H9 (cell line): ENCODE data around the gene HERC3. TPM values are rescaled to one million over a fixed set of nuclear protein-coding genes. Genes with fewer than 3 reads are reported as not detected.

ENCODE experiments used
- DNase-seq: peaks from one replicate; pipeline ENCODE4 v3.0.0-alpha.2; 2017
- H2AFZ ChIP-seq: one replicate; pipeline ENCODE4 v1.6.1; 2013; ENCODE audit warnings: mild to moderate bottlenecking, low read length, control low read depth, moderate library complexity
- H2AK5ac ChIP-seq: 2 replicates; pipeline ENCODE4 v1.6.1; 2013; ENCODE audit warnings: low read length, control low read depth, mixed read lengths; ENCODE audit not compliant: insufficient read length
- H2BK120ac ChIP-seq: one replicate; pipeline ENCODE4 v1.6.1; 2013; ENCODE audit warnings: low read depth, mild to moderate bottlenecking, low read length, control low read depth, inconsistent platforms; ENCODE audit not compliant: poor library complexity, severe bottlenecking
- H2BK12ac ChIP-seq: 2 replicates; pipeline ENCODE4 v1.6.1; 2013; ENCODE audit warnings: low read length, control low read depth, mixed read lengths, low read depth; ENCODE audit not compliant: insufficient read length
- H2BK15ac ChIP-seq: 2 replicates; pipeline ENCODE4 v1.6.1; 2013; ENCODE audit warnings: low read depth, low read length, control low read depth
- H2BK20ac ChIP-seq: one replicate; pipeline ENCODE4 v1.6.1; 2013; ENCODE audit warnings: low read depth, mild to moderate bottlenecking, low read length, control low read depth, inconsistent platforms; ENCODE audit not compliant: poor library complexity, severe bottlenecking
- H2BK5ac ChIP-seq: 2 replicates; pipeline ENCODE4 v1.6.1; 2013; ENCODE audit warnings: low read length, control low read depth, mixed read lengths; ENCODE audit not compliant: insufficient read length
- H3K14ac ChIP-seq: 2 replicates; pipeline ENCODE4 v1.6.1; 2013; ENCODE audit warnings: low read length, control low read depth; ENCODE audit not compliant: insufficient read depth
- H3K18ac ChIP-seq: 2 replicates; pipeline ENCODE4 v1.6.1; 2013; ENCODE audit warnings: low read depth, mild to moderate bottlenecking, mixed read lengths, low read length, control low read depth; ENCODE audit not compliant: insufficient read length
- H3K23ac ChIP-seq: 2 replicates; pipeline ENCODE4 v1.6.1; 2013; ENCODE audit warnings: low read length, control low read depth, mixed read lengths, low read depth; ENCODE audit not compliant: insufficient read length
- H3K23me2 ChIP-seq: 2 replicates; pipeline ENCODE4 v1.6.1; 2013; ENCODE audit warnings: low read depth, mild to moderate bottlenecking, mixed read lengths, low read length, control low read depth; ENCODE audit not compliant: insufficient read length, poor library complexity, severe bottlenecking
- H3K27ac ChIP-seq: 2 replicates; pipeline ENCODE4 v1.5.1; 2013; ENCODE audit warnings: low read length, control low read depth, mixed read lengths, low read depth; ENCODE audit not compliant: insufficient read length
- H3K27me3 ChIP-seq: 2 replicates; pipeline ENCODE4 v1.6.1; 2013; ENCODE audit warnings: low read length, control low read depth, inconsistent platforms; ENCODE audit not compliant: insufficient read depth
- H3K4ac ChIP-seq: 2 replicates; pipeline ENCODE4 v1.6.1; 2013; ENCODE audit warnings: low read depth, mild to moderate bottlenecking, control low read depth, inconsistent platforms, low read length, moderate library complexity
- H3K4me1 ChIP-seq: 2 replicates; pipeline ENCODE4 v1.6.1; 2013; ENCODE audit warnings: low read length, control low read depth, inconsistent platforms; ENCODE audit not compliant: insufficient read depth
- H3K4me2 ChIP-seq: 2 replicates; pipeline ENCODE4 v1.6.1; 2013; ENCODE audit warnings: low read length, control low read depth, mixed read lengths; ENCODE audit not compliant: insufficient read length, insufficient read depth
- H3K56ac ChIP-seq: 2 replicates; pipeline ENCODE4 v1.6.1; 2013; ENCODE audit warnings: low read depth, mild to moderate bottlenecking, mixed read lengths, low read length, control low read depth; ENCODE audit not compliant: insufficient read length
- H3K79me1 ChIP-seq: 2 replicates; pipeline ENCODE4 v1.6.1; 2013; ENCODE audit warnings: low read depth, mild to moderate bottlenecking, moderate library complexity, low read length, control low read depth, inconsistent platforms; ENCODE audit not compliant: insufficient read depth, poor library complexity, severe bottlenecking
- H3K79me2 ChIP-seq: 2 replicates; pipeline ENCODE4 v1.6.1; 2013; ENCODE audit warnings: low read length, control low read depth, inconsistent platforms; ENCODE audit not compliant: insufficient read depth
- H3K9ac ChIP-seq: 2 replicates; pipeline ENCODE4 v1.6.1; 2013; ENCODE audit warnings: low read length, control low read depth, mixed read lengths; ENCODE audit not compliant: insufficient read length; ENCODE audit errors: extremely low read depth
- H3K9me3 ChIP-seq: one replicate; pipeline ENCODE4 v1.6.1; 2013; ENCODE audit warnings: low read depth, low read length, inconsistent platforms; ENCODE audit not compliant: control insufficient read depth
- H3T11ph ChIP-seq: one replicate; pipeline ENCODE4 v1.6.1; 2013; ENCODE audit warnings: mild to moderate bottlenecking, low read length, control low read depth, inconsistent platforms
- H4K20me1 ChIP-seq: one replicate; pipeline ENCODE4 v1.6.1; 2013; ENCODE audit not compliant: control insufficient read depth, insufficient read length, insufficient read depth
- H4K5ac ChIP-seq: 2 replicates; pipeline ENCODE4 v1.6.1; 2013; ENCODE audit warnings: low read depth, mild to moderate bottlenecking, mixed read lengths, low read length, control low read depth; ENCODE audit not compliant: insufficient read length
- H4K8ac ChIP-seq: replicated peaks from 2 replicates; pipeline ENCODE4 v1.6.1; 2013; ENCODE audit warnings: low read length, control low read depth, mixed read lengths, low read depth; ENCODE audit not compliant: insufficient read length
- H4K91ac ChIP-seq: 2 replicates; pipeline ENCODE4 v1.6.1; 2013; ENCODE audit warnings: low read depth, mild to moderate bottlenecking, moderate library complexity, mixed read lengths, low read length, control low read depth; ENCODE audit not compliant: insufficient read length
- H3K27ac Mint-ChIP-seq, 3 experiments: 2 replicates in 2 of 3; 3 replicates in 1 of 3; pipeline ENCODE4 v1.8.0; 2020 to 2021; ENCODE audit warnings: mixed read lengths in 3 of 3, mild to moderate bottlenecking in 1 of 3, moderate library complexity in 1 of 3
- H3K27me3 Mint-ChIP-seq: 2 replicates; pipeline ENCODE4 v1.8.0; 2021; ENCODE audit warnings: low read depth, mild to moderate bottlenecking, moderate library complexity, mixed read lengths
- H3K36me3 Mint-ChIP-seq, 3 experiments: 2 replicates in 2 of 3; 3 replicates in 1 of 3; pipeline ENCODE4 v1.8.0; 2020 to 2021; ENCODE audit warnings: low read depth in 3 of 3, mixed read lengths in 3 of 3; ENCODE audit not compliant: insufficient read depth in 1 of 3
- H3K4me1 Mint-ChIP-seq, 2 experiments: 2 replicates each; pipeline ENCODE4 v1.8.0; 2020; ENCODE audit warnings: mixed read lengths in 2 of 2
- H3K4me3 Mint-ChIP-seq, 2 experiments: 2 replicates in 1 of 2; 3 replicates in 1 of 2; pipeline ENCODE4 v1.8.0; 2020 to 2021; ENCODE audit warnings: mild to moderate bottlenecking in 2 of 2, mixed read lengths in 2 of 2, moderate library complexity in 1 of 2
- H3K9me3 Mint-ChIP-seq, 2 experiments: 2 replicates in 1 of 2; 3 replicates in 1 of 2; pipeline ENCODE4 v1.8.0; 2020; ENCODE audit warnings: mild to moderate bottlenecking in 2 of 2, mixed read lengths in 2 of 2, moderate library complexity in 1 of 2
- CTCF ChIP-seq: fragments of 200-600 bp; sonication (generic); conservative IDR thresholded peaks from 3 replicates; pipeline ENCODE4 v1.8.0; 2021; ENCODE audit warnings: antibody characterized with exemption, mild to moderate bottlenecking
- WGBS: extraction: QIAGEN DNeasy Blood & Tissue Kit; methylation state at CpG from one replicate; pipeline ENCODE4 v1.1.7; 2013; ENCODE audit warnings: missing lambda C conversion rate, low lambda C conversion rate, mixed read lengths; ENCODE audit not compliant: insufficient read length; ENCODE audit errors: extremely low coverage; 5-methylcytosine and 5-hydroxymethylcytosine counted together
- total RNA-seq: library from RNA; stranded (reverse); gene quantifications from 2 replicates; pipeline ENCODE4 v1.2.1, GENCODE V29; 2021

HERC3 gene
- total RNA-seq, 1 experiment from 2014 or later: 2.9 TPM

GRCh38 chr4:88745581-88746163 lies 153.4 kb downstream of the HERC3 start:
- H3K23ac ChIP-seq: no peak overlapping the region
- H3K27ac Mint-ChIP-seq: 0 out of 7 replicates have a peak overlapping the region, but pooled peaks of 1 of the 3 experiments have one; percentile 19
- no peak overlapping the region for H2BK12ac ChIP-seq
- no peak for TF ChIP-seq CTCF
- no peak overlapping the region for H3K4ac ChIP-seq
- H3K79me1 ChIP-seq: no peaks in the 10 kb centered on the region
- no peak overlapping the region for H3K4me2 ChIP-seq
- no CpG with 5 or more reads among the region's 1 CpG for WGBS
- H3K27me3 ChIP-seq: no peaks in the 10 kb centered on the region
- no peak overlapping the region for H2BK20ac ChIP-seq
- H3K9me3 ChIP-seq: no peaks in the 10 kb centered on the region
- no peaks in the 10 kb centered on the region for H4K20me1 ChIP-seq
- no peaks in the 10 kb centered on the region for H3K79me2 ChIP-seq
- peaks cover 21 to 35% (median 31%) of the 10 kb centered on the region in 3 experiments; a peak in 6 of 7 replicates for H3K36me3 Mint-ChIP-seq
- DNase-seq: no peak
- no peak overlapping the region for H2AK5ac ChIP-seq
- no peak overlapping the region for H2AFZ ChIP-seq
- H3K4me1 Mint-ChIP-seq: peaks cover 3 to 14% of the 10 kb centered on the region in 2 experiments; a peak in 2 of 4 replicates
- H2BK5ac ChIP-seq: no peak overlapping the region
- no peak overlapping the region for H2BK120ac ChIP-seq
- no peak overlapping the region for H4K8ac ChIP-seq
- H3K27ac ChIP-seq: no peak overlapping the region
- no peaks in the 10 kb centered on the region for H3K23me2 ChIP-seq
- H3K9me3 Mint-ChIP-seq: no peaks in the 10 kb centered on the region
- H4K91ac ChIP-seq: no peak overlapping the region
- H3K56ac ChIP-seq: no peak overlapping the region
- no peaks in the 10 kb centered on the region for H3K4me1 ChIP-seq
- no peak overlapping the region for H4K5ac ChIP-seq
- no peak overlapping the region for H3T11ph ChIP-seq
- H3K4me3 Mint-ChIP-seq: no peak overlapping the region
- no peak overlapping the region for H3K9ac ChIP-seq
- no peak overlapping the region for H3K14ac ChIP-seq
- no peaks in the 10 kb centered on the region for H3K27me3 Mint-ChIP-seq
- H2BK15ac ChIP-seq: no peak overlapping the region
- H3K18ac ChIP-seq: no peak overlapping the region
